GM12874 (cell line): ENCODE data around the gene OR52K1.

Source experiments
- TF ChIP-seq, protein P1 (sequence below): IDR thresholded peaks from 2 replicates; pipeline ENCODE4 v1.5.1; 2011; ENCODE audit warnings: low read depth, mild to moderate bottlenecking, control low read depth, low read length, moderate library complexity; ENCODE audit not compliant: insufficient read depth

OR52K1 gene

GRCh38 chr11:4493480-4493818 is 11.0 kb downstream of the OR52K1 start:
- TF ChIP-seq, protein P1, sequence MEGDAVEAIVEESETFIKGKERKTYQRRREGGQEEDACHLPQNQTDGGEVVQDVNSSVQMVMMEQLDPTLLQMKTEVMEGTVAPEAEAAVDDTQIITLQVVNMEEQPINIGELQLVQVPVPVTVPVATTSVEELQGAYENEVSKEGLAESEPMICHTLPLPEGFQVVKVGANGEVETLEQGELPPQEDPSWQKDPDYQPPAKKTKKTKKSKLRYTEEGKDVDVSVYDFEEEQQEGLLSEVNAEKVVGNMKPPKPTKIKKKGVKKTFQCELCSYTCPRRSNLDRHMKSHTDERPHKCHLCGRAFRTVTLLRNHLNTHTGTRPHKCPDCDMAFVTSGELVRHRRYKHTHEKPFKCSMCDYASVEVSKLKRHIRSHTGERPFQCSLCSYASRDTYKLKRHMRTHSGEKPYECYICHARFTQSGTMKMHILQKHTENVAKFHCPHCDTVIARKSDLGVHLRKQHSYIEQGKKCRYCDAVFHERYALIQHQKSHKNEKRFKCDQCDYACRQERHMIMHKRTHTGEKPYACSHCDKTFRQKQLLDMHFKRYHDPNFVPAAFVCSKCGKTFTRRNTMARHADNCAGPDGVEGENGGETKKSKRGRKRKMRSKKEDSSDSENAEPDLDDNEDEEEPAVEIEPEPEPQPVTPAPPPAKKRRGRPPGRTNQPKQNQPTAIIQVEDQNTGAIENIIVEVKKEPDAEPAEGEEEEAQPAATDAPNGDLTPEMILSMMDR, result no peak

DNA sequence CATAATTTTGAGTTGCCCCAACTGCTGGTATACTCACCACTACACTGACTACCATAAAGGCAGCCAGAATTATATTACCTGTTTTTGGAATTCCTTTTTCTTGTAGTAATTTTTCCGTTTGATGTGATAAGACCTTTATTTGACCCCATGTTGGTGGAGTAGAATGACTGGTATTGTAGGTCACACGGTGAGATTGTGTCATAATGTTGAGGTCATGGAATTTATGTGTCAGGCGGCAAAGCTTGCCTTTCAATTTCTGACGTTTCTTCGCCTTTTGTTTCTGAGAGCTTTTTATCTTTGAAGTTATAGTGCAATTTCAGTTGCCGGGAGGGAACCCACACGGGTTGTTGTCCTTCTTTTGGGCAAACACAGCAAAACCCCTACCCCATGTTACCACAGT is 13.0 kb downstream of the OR52K1 start:
- TF ChIP-seq, protein P1, result no peak

- TF ChIP-seq, protein P1, result no peak
Observed at GRCh38 chr11:4495986-4496385, 13.5 kb downstream of the OR52K1 start.

GRCh38 chr11:4496557-4497248 is 14.3 kb downstream of the OR52K1 start:
- TF ChIP-seq, protein P1, result no peak

GRCh38 chr11:4508886-4509285 is 26.4 kb downstream of the OR52K1 start:
- TF ChIP-seq, protein P1, result no peak

DNA sequence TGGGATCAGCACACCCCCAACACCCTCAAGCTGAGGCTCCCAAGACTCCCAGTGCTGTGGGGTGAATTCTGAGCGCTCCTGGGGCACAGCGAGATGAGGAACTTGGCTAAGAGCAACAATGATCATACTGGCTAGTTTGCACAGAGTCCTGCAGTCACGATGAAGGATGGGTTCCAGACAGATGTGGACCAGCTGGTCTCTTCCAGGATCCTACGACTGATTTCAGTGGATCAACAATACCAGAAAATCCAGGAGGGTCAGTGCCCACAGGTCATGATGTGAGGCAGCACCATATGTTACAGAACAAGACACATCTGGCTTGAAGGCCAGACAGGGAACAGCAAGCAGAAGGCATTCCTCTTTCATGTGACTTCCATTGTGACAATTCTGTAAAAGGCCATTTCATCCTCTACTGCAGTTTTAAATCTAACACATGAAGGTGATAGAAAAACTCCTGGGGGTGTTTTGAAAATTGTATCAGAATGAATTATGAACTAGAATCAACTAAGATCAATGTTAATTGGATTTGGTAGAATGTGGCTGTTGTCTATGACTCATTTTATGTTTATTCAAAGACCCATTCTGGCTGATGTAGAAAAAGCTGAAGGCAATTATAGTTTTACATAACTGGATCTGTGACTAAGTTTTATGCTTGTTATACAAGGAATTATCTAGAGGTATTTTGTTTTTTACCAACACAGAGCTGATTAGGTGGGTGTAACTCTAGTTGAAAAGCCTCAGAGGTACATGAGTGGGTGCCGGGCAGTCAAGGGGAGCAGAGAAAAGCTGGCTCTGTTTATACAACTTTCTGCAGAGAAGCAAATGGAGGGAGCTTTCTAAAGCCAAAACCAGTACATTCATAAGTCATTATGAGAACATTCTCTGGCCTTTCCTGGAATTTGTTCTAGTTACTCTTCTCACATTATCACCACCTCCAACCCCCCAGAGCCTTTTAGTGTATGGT is 29.1 kb downstream of the OR52K1 start:
- TF ChIP-seq, protein P1, result no peak

- TF ChIP-seq, protein P1, result no peak
Observed at GRCh38 chr11:4514196-4514595, 31.8 kb downstream of the OR52K1 start.
